ENCODE results near the gene JAKMIP1. TPM values are rescaled to one million over a fixed set of nuclear protein-coding genes. Genes with fewer than 3 reads are reported as not detected.

The JAKMIP1 gene
- total and polyA plus RNA-seq, 2 donors (not counting 1 experiment from before 2014, with no cell fraction given) = 0.49 to 1.0 TPM

- DNase-seq = no peak
- no peak for ATAC-seq (ENCODE audit: low read depth)
- Mint-ChIP-seq H3K4me1 (no peaks in the 10 kb centered on the region), H3K4me3 (no peak overlapping the region), H3K27ac (no peak overlapping the region), H3K27me3 (peaks cover 3% of the 10 kb centered on the region), H3K9me3 (ENCODE audit: insufficient read depth) (no peaks in the 10 kb centered on the region)
- Histone ChIP-seq H3K4me1 (ENCODE audit: control insufficient read depth in 2 of 2, insufficient read depth in 2 of 2, low read length in 2 of 2) (no peaks in the 10 kb centered on the region), H3K27me3 (replicated peaks in 1 of 4; ENCODE audit: control extremely low read depth in 1 of 4, control insufficient read depth in 3 of 4, insufficient read depth in 4 of 4, low read length in 3 of 4) (no peaks in the 10 kb centered on the region), H3K4me3 (ENCODE audit: control extremely low read depth in 1 of 5, extremely low read depth in 1 of 5, insufficient read depth in 1 of 5, low read depth in 2 of 5, low read length in 4 of 5) (no peak overlapping the region), H3K79me2 (ENCODE audit: control insufficient read depth, insufficient read depth, low read length) (no peaks in the 10 kb centered on the region), H3K27ac (ENCODE audit: low read length in 2 of 2) (no peak overlapping the region), H2AFZ (ENCODE audit: insufficient read depth, low read depth, low read length, poor library complexity, severe bottlenecking) (no peak overlapping the region), H3K4me2 (replicated peaks; ENCODE audit: low read depth, low read length, poor library complexity, severe bottlenecking) (no peak overlapping the region), H4K20me1 (ENCODE audit: control insufficient read depth, insufficient read depth, low read length, poor library complexity, severe bottlenecking) (no peaks in the 10 kb centered on the region), H3K36me3 (replicated peaks in 1 of 2; ENCODE audit: control extremely low read depth in 1 of 2, control insufficient read depth in 1 of 2, extremely low read depth in 1 of 2, insufficient read depth in 2 of 2, low read length in 1 of 2) (no peaks in the 10 kb centered on the region), H3K9ac (ENCODE audit: low read length) (no peak overlapping the region), H3K9me3 (ENCODE audit: control extremely low read depth in 1 of 3, control insufficient read depth in 2 of 3, insufficient read depth in 1 of 3, low read length in 2 of 3) (peaks cover 0 to 4% (median 0%) of the 10 kb centered on the region in 3 donors)
- ChIA-PET CTCF (no interaction called here), POLR2A (no interaction called here)
- TF ChIP-seq CTCF (IDR thresholded peaks at IDR 0.05) (no peak), EZH2 (IDR thresholded peaks at IDR 0.05; ENCODE audit: borderline replicate concordance, insufficient read depth, low read depth, low read length, poor library complexity, severe bottlenecking) (no peak)
- intact Hi-C loops (cut with micrococcal nuclease) = no loop called here
- 77% methylated on average over 4 of the region's 7 CpGs for WGBS (ENCODE audit: insufficient coverage)
Observed at GRCh38 chr4:6123116-6123515, 77.2 kb downstream of the JAKMIP1 start.

DNA sequence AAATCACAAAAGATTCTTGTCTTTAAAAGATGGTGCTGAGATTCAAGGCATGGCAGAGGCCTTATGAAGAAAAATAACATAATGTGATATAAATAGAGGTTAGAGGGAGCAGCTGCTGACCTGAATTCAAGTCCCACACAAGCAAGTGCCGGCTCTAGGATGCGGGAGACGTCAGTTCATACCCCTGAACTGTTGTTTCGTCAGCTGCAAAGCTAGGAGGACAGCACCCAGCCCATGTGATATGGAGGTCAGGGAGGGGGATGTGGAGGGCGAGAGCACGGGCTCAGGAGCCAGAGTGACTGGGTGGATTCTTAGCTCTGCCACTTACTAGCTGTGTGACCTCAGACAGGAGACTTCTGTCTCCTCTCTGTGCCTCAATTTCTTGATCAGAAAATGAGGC is 77.9 kb downstream of the JAKMIP1 start:
- CTCF ChIA-PET = no interaction called here

More for the DNA sequence above, 77.9 kb downstream of the JAKMIP1 start:
- Histone ChIP-seq H3K9ac (ENCODE audit: low read length) (no peak overlapping the region), H3K4me3 (ENCODE audit: control extremely low read depth in 1 of 5, extremely low read depth in 1 of 5, insufficient read depth in 1 of 5, low read depth in 2 of 5, low read length in 4 of 5) (no peak overlapping the region), H3K9me3 (ENCODE audit: control extremely low read depth in 1 of 3, control insufficient read depth in 2 of 3, insufficient read depth in 1 of 3, low read length in 2 of 3) (no peaks in the 10 kb centered on the region), H3K36me3 (replicated peaks in 1 of 2; ENCODE audit: control extremely low read depth in 1 of 2, control insufficient read depth in 1 of 2, extremely low read depth in 1 of 2, insufficient read depth in 2 of 2, low read length in 1 of 2) (no peaks in the 10 kb centered on the region), H3K4me2 (replicated peaks; ENCODE audit: low read depth, low read length, poor library complexity, severe bottlenecking) (no peak overlapping the region), H3K4me1 (ENCODE audit: control insufficient read depth in 2 of 2, insufficient read depth in 2 of 2, low read length in 2 of 2) (no peaks in the 10 kb centered on the region), H3K27ac (ENCODE audit: low read length in 2 of 2) (no peak overlapping the region), H3K27me3 (replicated peaks in 1 of 4; ENCODE audit: control extremely low read depth in 1 of 4, control insufficient read depth in 3 of 4, insufficient read depth in 4 of 4, low read length in 3 of 4) (no peaks in the 10 kb centered on the region), H3K79me2 (ENCODE audit: control insufficient read depth, insufficient read depth, low read length) (no peaks in the 10 kb centered on the region), H2AFZ (ENCODE audit: insufficient read depth, low read depth, low read length, poor library complexity, severe bottlenecking) (no peak overlapping the region), H4K20me1 (ENCODE audit: control insufficient read depth, insufficient read depth, low read length, poor library complexity, severe bottlenecking) (no peaks in the 10 kb centered on the region)
- POLR2A ChIA-PET = no interaction called here
- Mint-ChIP-seq H3K27me3 (peaks cover 3% of the 10 kb centered on the region), H3K4me1 (no peaks in the 10 kb centered on the region), H3K9me3 (ENCODE audit: insufficient read depth) (no peaks in the 10 kb centered on the region), H3K4me3 (no peak overlapping the region), H3K27ac (no peak overlapping the region)
- TF ChIP-seq CTCF (IDR thresholded peaks at IDR 0.05) = no peak
- no peak for TF ChIP-seq EZH2 (IDR thresholded peaks at IDR 0.05; ENCODE audit: borderline replicate concordance, insufficient read depth, low read depth, low read length, poor library complexity, severe bottlenecking)
- ATAC-seq (ENCODE audit: low read depth) = no peak
- intact Hi-C loops (cut with micrococcal nuclease) = no loop called here
- no peak for DNase-seq
- 79% methylated on average over 6 of the region's 6 CpGs for WGBS (ENCODE audit: insufficient coverage)
